ENCODE results near the gene MEGF9.
"Not testable (repeated sequence)": the region's sequence is repeated elsewhere in the genome, so short reads cannot be mapped to it uniquely, and the experiment has no call there.

MEGF9 gene

GRCh38 chr9:120567874-120568273, 146.4 kb downstream of the MEGF9 start:
- no peak for DNase-seq

- DNase-seq = no peak
These were observed 147.2 kb downstream of the MEGF9 start for GRCh38 chr9:120567081-120567480.

GRCh38 chr9:120564589-120564988, 149.7 kb downstream of the MEGF9 start:
- DNase-seq = no peak

GRCh38 chr9:120562861-120563443, 151.3 kb downstream of the MEGF9 start:
- DNase-seq = no peak

- no peak for DNase-seq
These were observed 152.6 kb downstream of the MEGF9 start for GRCh38 chr9:120561709-120562108.

- DNase-seq = no peak
These were observed 154.7 kb downstream of the MEGF9 start for GRCh38 chr9:120559546-120559945.

- no peak for DNase-seq
These were observed 155.8 kb downstream of the MEGF9 start for GRCh38 chr9:120558454-120558853.

GRCh38 chr9:120557205-120557604, 157.1 kb downstream of the MEGF9 start:
- no peak for DNase-seq

GRCh38 chr9:120556775-120557174, 157.5 kb downstream of the MEGF9 start:
- no peak for DNase-seq

GRCh38 chr9:120555839-120556238, 158.4 kb downstream of the MEGF9 start:
- DNase-seq = no peak

- DNase-seq = not testable (repeated sequence)
These were observed 162.0 kb downstream of the MEGF9 start for GRCh38 chr9:120552210-120552704.

Data from stimulated activated CD8-positive, alpha-beta memory T cell treated with anti-CD3 and anti-CD28 coated beads, Interleukin-4, amount 100 ng/mL, for 48 hours (primary cell).